ENCODE data around the gene RPS18.

DNA sequence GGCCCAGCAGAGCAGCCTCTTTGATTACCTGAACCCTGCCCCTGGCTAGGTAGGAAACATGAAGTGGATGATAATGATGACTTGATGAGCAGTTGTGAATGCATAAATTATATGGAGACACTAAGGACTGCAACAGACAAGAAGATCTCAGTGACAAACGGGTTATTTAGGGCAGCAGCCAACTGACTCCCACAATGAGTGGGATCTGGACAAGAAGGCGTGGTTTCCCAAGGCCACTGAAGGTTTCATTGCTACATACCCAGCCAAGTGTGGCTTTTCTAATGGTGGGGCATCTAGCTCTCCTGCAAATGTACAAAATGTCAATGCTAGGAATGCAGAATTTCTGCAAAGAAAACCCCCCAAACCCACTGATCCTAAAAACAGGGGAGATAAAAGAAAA, 34.1 kb upstream of the RPS18 start:
- TF ChIP-seq EZH2 (IDR thresholded peaks at IDR 0.05; ENCODE audit: insufficient read depth, low read length), result no peak
- TF ChIP-seq, protein P1, sequence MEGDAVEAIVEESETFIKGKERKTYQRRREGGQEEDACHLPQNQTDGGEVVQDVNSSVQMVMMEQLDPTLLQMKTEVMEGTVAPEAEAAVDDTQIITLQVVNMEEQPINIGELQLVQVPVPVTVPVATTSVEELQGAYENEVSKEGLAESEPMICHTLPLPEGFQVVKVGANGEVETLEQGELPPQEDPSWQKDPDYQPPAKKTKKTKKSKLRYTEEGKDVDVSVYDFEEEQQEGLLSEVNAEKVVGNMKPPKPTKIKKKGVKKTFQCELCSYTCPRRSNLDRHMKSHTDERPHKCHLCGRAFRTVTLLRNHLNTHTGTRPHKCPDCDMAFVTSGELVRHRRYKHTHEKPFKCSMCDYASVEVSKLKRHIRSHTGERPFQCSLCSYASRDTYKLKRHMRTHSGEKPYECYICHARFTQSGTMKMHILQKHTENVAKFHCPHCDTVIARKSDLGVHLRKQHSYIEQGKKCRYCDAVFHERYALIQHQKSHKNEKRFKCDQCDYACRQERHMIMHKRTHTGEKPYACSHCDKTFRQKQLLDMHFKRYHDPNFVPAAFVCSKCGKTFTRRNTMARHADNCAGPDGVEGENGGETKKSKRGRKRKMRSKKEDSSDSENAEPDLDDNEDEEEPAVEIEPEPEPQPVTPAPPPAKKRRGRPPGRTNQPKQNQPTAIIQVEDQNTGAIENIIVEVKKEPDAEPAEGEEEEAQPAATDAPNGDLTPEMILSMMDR (IDR thresholded peaks at IDR 0.05; ENCODE audit: insufficient read depth, low read depth, low read length), result no peak
